Ishikawa (cell line): ENCODE data around the gene MAPK4.

Source experiments
- CEBPB ChIP-seq: IDR thresholded peaks from 2 replicates; pipeline ENCODE4 v1.6.1; 2012
- CREB1 ChIP-seq: IDR thresholded peaks from 2 replicates; pipeline ENCODE4 v1.6.1; 2012; ENCODE audit warnings: low read depth
- EGR1 ChIP-seq: IDR thresholded peaks from 2 replicates; pipeline ENCODE4 v1.6.1; 2012
- EP300 ChIP-seq: IDR thresholded peaks from 2 replicates; pipeline ENCODE4 v1.6.1; 2012; ENCODE audit warnings: borderline replicate concordance
- FOXM1 ChIP-seq: IDR thresholded peaks from 2 replicates; pipeline ENCODE4 v1.6.1; 2012; ENCODE audit warnings: low read depth, borderline replicate concordance
- NFIC ChIP-seq: IDR thresholded peaks from 2 replicates; pipeline ENCODE4 v1.6.1; 2012
- RAD21 ChIP-seq: IDR thresholded peaks from 2 replicates; pipeline ENCODE4 v1.6.1; 2012; ENCODE audit warnings: low read depth
- TAF1 ChIP-seq: IDR thresholded peaks from 2 replicates; pipeline ENCODE4 v1.6.1; 2012; ENCODE audit warnings: low read depth, mild to moderate bottlenecking
- TCF12 ChIP-seq: IDR thresholded peaks from 2 replicates; pipeline ENCODE4 v1.6.1; 2012; ENCODE audit warnings: low read depth
- TEAD4 ChIP-seq: IDR thresholded peaks from 2 replicates; pipeline ENCODE4 v1.6.1; 2012
- YY1 ChIP-seq: IDR thresholded peaks from 2 replicates; pipeline ENCODE4 v1.6.1; 2012; ENCODE audit warnings: low read depth
- ZBTB7A ChIP-seq: IDR thresholded peaks from 2 replicates; pipeline ENCODE4 v1.6.1; 2012; ENCODE audit warnings: low read depth
- TF ChIP-seq, protein P1 (sequence below): IDR thresholded peaks from 2 replicates; pipeline ENCODE4 v1.6.1; 2012
- TF ChIP-seq, protein P2 (sequence below): IDR thresholded peaks from 2 replicates; pipeline ENCODE4 v1.6.1; 2012; ENCODE audit warnings: low read depth, mild to moderate bottlenecking
- TF ChIP-seq, protein P3 (sequence below): IDR thresholded peaks from 2 replicates; pipeline ENCODE4 v1.6.1; 2012

Gene MAPK4

DNA sequence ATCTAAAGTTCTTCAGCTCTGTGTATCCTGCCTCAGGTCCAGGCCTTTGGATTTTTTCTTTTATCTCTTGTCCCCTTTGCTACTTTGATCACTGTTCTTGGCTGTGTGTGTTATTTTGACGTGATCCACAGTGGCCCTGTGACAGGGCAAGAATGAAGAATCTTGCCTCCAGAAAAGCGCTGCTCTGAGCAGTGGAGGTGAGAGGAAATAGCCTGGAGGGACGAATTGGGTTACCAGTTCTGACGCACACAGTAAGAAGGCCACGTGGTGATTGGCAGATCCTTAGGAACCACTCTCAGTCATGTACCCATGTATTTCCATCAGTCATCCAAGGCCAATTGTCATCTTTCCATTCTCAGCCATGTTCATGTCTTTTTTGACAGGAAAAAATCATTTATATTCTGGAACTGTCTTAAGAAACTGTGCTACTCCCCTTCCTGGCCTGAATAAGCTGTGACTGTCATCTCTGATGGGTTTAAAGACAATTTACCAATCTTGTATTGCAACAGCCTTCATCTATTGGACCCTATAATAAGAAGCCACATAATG, 47.6 kb downstream of the MAPK4 start:
- no peak for TF ChIP-seq NFIC
- TF ChIP-seq ZBTB7A, result no peak
- TF ChIP-seq EP300, result no peak
- TF ChIP-seq CEBPB, result no peak
- no peak for TF ChIP-seq RAD21
- TF ChIP-seq YY1, result no peak
- no peak for TF ChIP-seq CREB1
- TF ChIP-seq, protein P1, sequence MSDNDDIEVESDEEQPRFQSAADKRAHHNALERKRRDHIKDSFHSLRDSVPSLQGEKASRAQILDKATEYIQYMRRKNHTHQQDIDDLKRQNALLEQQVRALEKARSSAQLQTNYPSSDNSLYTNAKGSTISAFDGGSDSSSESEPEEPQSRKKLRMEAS, result no peak
- TF ChIP-seq, protein P2, sequence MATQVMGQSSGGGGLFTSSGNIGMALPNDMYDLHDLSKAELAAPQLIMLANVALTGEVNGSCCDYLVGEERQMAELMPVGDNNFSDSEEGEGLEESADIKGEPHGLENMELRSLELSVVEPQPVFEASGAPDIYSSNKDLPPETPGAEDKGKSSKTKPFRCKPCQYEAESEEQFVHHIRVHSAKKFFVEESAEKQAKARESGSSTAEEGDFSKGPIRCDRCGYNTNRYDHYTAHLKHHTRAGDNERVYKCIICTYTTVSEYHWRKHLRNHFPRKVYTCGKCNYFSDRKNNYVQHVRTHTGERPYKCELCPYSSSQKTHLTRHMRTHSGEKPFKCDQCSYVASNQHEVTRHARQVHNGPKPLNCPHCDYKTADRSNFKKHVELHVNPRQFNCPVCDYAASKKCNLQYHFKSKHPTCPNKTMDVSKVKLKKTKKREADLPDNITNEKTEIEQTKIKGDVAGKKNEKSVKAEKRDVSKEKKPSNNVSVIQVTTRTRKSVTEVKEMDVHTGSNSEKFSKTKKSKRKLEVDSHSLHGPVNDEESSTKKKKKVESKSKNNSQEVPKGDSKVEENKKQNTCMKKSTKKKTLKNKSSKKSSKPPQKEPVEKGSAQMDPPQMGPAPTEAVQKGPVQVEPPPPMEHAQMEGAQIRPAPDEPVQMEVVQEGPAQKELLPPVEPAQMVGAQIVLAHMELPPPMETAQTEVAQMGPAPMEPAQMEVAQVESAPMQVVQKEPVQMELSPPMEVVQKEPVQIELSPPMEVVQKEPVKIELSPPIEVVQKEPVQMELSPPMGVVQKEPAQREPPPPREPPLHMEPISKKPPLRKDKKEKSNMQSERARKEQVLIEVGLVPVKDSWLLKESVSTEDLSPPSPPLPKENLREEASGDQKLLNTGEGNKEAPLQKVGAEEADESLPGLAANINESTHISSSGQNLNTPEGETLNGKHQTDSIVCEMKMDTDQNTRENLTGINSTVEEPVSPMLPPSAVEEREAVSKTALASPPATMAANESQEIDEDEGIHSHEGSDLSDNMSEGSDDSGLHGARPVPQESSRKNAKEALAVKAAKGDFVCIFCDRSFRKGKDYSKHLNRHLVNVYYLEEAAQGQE, result no peak
- TF ChIP-seq TAF1, result no peak
- no peak for TF ChIP-seq TCF12
- no peak for TF ChIP-seq TEAD4
- TF ChIP-seq EGR1, result no peak
- no peak for TF ChIP-seq FOXM1
- TF ChIP-seq, protein P3, sequence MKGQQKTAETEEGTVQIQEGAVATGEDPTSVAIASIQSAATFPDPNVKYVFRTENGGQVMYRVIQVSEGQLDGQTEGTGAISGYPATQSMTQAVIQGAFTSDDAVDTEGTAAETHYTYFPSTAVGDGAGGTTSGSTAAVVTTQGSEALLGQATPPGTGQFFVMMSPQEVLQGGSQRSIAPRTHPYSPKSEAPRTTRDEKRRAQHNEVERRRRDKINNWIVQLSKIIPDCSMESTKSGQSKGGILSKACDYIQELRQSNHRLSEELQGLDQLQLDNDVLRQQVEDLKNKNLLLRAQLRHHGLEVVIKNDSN, result no peak

DNA sequence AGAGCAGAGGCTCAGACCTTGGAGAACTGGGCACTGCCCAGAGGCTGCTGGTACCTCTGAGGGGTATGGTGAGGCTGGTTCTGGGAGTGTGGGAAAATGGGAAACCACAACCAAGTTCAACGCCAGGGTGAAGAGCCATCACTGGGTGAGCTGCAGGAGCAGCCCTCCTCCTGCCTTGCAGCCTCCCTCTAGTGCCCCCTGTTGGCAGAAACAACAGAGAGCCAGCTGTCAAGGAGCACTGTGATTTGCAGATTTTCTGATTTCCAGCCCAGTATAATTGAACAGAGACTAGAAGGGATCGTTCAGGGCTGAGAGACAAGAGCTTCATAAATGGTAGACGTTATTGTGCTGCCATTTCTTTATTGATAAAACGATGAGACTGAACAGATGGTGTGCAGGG, 50.5 kb downstream of the MAPK4 start:
- TF ChIP-seq TAF1 (no peak), RAD21 (peak; percentile 28; the same call in 1 of the 2 replicates), CREB1 (no peak), EGR1 (no peak), NFIC (no peak), TCF12 (no peak), YY1 (no peak)
- TF ChIP-seq, protein P3, result no peak

DNA sequence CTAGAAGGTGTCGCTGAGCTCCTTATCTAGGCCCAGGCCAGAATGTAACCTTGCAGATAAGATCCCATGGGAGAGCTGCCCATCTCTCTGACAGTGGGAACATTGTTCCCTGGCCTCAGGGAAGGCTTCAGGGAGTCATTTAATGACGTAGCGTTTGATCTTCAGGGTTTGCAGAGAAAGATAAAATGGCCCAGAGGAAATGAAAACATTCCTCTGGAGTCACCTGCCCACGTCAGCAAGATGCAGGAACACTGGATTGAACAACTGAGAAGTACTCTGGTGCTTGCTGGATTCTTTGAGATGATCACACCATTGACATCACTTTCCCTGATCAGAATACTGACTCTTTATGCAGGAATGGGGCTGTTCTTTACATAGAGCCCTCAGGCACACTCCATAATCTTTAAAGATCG, 51.6 kb downstream of the MAPK4 start:
- TF ChIP-seq TCF12, result no peak
- no peak for TF ChIP-seq NFIC
- TF ChIP-seq TEAD4, result no peak
- no peak for TF ChIP-seq EP300
- TF ChIP-seq, protein P2, result no peak
- TF ChIP-seq, protein P3, result no peak
- no peak for TF ChIP-seq FOXM1

DNA sequence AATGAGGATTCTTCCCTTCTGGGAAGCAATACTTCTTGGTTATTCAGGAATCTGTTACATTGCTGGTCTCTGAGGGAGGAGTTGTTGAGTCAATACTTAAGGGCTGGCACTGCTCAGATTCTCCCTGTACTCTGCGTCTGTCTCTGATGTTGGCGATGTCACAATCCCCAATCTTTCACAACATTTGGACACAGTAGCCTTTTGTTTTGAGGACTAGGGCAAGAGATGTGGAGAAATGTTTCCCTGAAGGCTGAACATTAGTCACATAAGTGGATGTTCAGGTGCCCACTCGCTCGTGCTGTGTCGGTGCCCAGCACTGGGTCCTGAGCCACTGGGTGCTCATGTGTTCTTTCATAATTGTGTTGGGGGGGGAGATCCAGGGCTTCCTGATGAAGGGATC, 55.0 kb downstream of the MAPK4 start:
- TF ChIP-seq, protein P2, result no peak
- TF ChIP-seq RAD21, result no peak
- no peak for TF ChIP-seq CEBPB
- no peak for TF ChIP-seq NFIC
- TF ChIP-seq, protein P1, result no peak
- TF ChIP-seq FOXM1, result no peak
- TF ChIP-seq TAF1, result no peak
- no peak for TF ChIP-seq EGR1
- TF ChIP-seq TCF12, result no peak
- TF ChIP-seq EP300, result no peak
